ENCODE measurements around the gene PRR35.
A peak's percentile ranks its signal among the peaks of the same experiment; 100 is the strongest.

The PRR35 gene

DNA sequence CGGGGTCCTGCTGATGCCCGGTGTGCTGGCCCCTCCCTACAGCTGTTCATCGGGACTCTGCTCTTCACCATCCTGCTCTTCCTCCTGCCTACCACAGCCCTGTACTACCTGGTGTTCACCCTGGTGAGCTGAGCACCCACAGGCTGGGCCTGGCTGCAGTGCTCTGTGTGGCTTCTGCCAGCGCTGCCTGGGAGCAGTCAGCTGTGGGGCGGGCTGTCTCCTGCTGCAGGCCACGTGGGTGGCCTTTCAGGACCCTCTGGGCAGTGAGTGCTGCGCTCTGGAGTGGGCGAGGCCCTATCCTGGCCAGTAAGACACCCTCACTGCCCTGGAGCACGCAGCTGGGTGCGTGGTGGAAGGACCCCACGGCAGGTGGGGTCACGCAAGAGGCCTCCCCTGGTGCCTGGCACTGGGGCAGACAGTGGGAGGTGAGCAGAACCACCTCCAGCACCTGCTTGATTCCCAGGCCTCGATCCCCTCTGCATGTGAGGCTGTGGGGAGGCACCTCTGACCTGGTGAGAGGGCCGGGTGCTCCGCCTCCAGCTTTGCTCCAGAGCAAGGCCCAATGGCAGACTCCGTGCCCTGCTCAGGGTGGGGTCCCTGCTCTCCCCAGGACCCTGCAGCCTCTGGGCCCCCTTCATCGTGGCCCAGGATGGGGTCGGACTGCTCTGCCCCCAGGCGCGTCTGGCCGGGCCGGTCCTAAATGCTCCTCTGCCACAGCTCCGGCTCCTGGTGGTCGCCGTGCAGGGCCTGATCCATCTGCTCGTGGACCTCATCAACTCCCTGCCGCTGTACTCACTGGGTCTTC lies 20.1 kb downstream of the PRR35 start:
- no peak for DNase-seq (ENCODE audit: low spot score)

DNA sequence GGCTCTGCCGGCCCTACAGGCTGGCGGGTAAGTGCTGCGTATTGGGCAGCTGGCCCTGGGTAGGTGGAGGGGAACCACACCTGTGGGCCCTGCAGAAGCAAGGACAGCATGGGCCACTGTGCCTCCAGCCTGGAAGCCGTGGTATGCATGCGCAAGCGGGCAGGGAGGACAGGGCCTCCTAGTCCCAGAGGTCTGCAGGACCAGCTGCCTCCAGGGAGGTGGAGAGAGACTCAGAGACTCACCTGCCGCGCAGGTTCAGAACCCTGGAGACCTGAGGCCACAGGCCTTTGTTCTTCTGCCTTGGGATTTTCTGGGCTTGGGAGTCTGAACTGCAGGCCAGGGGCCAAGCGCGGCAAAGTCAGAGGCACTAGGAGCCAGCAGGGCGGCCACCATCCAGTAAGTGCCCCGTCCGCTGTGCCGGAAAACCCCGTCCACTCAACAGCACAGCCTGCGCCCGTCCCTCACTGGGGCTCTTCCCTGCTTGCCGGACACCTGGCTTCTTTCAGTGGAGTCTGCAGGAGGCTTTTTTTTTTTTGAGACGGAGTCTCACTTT lies 20.8 kb downstream of the PRR35 start:
- no peak for DNase-seq (ENCODE audit: low spot score)

DNA sequence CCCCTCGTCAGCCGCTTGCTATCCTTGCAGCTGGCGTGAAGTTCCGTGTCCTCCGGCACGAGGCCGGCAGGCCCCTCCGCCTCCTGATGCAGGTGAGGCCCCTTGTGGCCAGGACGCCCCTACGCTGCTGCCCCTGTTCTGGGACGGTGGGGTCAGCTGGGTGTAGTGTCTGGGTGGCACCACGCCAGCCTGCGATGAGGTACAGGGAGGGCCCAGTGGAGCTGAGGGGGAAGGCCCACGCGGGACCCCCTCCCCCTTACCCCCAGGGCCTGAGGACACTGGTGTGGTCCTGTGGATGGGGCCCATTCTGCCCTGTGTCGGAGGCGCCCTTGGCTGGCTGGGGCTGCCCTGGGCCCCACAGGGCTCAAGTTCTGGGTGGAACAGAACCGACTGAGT lies 22.0 kb downstream of the PRR35 start:
- no peak for DNase-seq (ENCODE audit: low spot score)

DNA sequence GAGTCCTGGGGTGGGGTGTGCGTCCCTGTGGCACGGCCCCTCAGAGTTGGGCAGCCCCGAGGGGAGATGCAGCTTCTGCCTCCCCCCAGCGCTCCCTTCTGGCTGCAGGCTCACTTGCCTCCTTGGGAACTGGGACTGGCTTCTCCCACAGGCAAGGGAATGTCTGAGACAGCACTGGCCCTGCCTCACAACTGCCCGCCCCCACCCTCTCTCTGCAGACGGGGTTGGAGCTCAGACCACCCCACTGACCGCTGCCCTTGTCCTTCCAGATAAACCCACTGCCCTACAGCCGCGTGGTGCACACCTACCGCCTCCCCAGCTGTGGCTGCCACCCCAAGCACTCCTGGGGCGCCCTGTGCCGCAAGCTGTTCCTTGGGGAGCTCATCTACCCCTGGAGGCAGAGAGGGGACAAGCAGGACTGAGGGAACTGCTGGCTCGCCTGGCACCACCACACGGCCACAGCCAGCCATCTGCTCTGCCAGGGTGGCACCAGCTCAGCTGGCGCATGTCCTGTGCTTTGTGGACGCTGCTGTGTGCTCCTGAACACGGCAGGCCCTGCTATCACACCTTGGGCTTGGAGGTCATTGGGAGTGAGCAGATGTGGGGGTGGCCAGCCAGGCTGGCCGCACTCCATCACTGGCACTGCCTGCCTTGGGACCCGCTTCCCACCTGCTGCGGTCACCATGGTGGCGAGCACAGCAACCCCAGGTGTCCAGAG lies 22.6 kb downstream of the PRR35 start:
- DNase-seq (ENCODE audit: low spot score) = no peak

DNA sequence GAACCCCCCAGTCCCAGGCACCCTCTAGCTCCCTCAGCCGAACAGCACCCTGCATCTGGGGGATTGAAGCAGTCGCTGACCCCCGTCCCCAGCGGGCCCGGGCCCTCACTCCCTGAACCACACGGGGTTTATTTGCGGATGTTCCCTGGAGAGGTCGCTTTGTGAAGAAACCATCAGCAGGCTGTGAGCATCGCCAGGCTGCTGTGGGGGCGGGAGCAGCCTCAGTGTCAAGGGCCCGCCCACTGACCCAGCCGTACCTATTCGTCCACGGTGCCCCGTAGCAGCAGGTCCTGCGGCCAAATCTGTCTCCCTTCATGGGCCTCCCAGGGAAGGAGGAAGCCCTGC lies 23.2 kb downstream of the PRR35 start:
- DNase-seq (ENCODE audit: low spot score) = no peak

DNA sequence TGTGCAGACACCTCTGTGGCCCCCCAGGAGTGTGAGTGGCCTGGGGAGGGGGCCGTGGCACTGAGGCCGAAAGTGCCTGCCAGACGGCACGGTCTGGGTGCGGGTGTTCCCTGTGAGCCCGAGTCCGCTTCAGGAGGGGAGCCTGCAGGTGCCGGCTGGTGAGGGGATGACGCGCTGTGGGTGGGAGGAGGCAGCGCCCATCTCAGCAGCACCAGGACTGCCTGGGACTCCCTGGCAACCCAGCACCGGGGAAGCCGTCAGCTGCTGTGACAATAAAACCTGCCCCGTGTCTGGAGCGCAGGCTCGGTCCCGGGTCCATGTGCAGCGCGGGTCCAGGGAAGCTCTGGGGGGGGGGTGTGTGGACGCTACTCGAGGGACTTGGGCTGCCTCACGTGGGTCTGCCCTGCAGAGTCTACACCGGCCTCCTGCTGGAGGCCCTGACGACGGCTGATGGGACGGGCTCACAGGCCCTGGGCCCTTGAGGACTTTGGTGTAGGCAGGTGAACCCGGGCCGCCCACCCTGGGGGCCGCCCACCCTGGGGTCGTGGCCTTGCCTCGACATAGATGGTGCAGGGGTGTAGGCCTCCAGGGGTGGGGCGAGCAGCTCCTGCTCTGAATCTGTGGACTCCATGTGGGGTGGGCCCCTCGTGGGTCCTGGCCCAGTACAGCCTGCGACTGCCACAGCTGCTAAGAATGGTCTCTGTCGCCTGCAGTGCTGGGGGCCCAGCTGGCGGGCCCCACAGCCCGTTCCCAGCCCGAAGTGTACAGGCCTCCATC lies 23.8 kb downstream of the PRR35 start:
- no peak for DNase-seq (ENCODE audit: low spot score)

DNA sequence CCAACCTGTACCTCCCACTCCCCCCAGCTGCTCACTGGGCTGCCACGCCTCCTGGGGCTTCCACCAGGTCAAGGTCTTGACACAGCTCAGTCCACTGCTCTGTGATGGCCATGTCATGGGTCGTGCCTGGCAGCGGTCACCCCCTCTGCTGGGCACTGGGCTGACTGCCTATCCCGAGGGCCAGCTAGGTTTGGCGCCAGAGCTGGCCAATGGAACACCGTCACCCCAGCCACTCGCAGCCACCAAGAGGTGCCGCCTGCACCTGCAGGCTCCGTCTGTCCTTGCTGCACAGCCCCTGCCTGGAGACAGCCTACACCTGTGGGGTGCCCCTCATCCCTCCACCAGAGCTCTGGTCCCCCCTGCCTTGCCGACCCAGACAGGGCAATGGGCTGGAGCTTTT lies 25.2 kb downstream of the PRR35 start:
- DNase-seq (ENCODE audit: low spot score) = no peak

DNA sequence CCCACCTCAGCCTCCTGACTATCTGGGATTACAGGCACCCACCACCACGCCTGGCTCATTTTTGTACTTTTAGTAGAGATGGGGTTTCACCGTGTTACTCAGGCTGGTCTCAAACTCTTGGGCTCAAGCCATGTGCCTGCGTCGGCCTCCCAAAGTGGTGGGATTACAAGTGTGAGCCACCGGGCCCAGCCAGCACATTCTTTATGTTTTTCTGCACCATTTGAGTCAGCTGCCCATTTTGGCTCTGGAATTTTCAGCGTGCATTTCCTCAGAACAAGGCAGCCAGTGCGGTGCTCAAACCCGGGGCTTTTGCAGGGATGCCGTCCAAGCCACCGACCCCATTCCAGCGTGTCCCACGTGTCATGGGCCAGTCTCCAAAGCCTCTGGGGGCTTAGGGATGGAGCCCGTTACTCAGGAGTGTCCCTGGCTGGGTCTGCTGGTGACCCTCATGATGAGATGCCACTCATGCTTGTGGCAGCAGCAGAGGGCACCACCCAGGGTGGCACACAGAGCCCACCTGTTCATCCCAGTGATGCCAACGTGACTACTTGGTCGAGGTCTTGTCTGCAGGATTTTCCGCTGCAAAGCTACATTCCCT lies 26.0 kb downstream of the PRR35 start:
- DNase-seq (ENCODE audit: low spot score) = no peak

DNA sequence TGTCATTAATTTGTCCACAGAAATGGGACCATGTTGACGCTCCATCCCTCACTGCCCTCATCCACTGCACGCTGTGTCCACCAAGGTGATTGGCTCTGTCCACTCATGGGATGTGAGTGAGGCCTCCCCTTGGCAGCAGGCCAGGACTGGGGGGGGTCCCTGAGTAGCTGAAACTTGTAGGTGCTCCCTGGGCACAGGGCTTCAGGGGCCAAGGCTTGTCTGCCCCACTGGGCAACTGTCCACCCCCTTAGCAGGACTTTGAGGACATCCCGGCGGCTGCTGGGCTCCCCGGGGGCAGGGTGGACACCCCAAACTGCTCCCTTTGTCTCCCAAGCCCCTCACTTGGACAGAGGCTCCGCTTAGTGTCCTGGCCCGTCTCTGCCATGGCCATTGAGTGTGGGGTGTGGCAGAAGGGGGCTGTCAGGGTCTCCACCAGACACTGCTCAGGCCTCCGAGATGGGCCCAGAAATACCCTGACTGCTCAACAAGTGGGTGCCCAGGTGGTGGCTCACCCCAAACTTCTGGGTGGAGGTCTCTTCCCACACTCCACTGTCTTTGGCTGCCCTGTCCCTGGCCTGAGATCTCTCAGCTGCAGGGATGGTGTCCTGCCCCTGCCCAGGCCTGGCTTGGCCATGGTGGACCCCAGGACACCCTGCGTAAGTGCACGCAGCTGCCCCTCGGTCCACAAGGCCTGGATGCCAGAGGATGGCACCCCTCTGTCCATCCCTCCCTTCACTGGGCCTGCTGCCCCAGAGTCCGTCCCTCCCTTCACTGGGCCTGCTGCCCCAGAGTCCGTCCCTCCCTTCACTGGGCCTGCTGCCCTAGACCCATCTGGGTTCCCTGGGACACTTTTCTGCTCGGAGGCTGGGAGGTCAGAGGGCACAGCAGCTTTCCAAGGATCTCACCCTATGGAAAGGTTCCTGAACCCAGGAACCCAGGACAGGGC lies 26.7 kb downstream of the PRR35 start:
- DNase-seq (ENCODE audit: low spot score) = no peak

DNA sequence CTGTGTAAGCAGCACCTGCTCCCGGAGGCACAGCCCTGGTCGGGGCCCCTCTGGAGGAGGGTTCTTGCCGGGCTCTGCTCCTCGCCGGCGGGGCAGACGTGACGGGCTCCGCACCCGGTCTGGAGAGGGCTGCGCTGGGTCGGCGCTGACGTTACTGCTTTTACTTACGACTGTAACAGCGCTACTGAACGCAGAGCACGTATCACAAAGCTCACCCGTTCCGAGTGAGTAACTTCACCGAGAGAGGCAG lies 28.4 kb downstream of the PRR35 start:
- DNase-seq (ENCODE audit: low spot score) = no peak

DNA sequence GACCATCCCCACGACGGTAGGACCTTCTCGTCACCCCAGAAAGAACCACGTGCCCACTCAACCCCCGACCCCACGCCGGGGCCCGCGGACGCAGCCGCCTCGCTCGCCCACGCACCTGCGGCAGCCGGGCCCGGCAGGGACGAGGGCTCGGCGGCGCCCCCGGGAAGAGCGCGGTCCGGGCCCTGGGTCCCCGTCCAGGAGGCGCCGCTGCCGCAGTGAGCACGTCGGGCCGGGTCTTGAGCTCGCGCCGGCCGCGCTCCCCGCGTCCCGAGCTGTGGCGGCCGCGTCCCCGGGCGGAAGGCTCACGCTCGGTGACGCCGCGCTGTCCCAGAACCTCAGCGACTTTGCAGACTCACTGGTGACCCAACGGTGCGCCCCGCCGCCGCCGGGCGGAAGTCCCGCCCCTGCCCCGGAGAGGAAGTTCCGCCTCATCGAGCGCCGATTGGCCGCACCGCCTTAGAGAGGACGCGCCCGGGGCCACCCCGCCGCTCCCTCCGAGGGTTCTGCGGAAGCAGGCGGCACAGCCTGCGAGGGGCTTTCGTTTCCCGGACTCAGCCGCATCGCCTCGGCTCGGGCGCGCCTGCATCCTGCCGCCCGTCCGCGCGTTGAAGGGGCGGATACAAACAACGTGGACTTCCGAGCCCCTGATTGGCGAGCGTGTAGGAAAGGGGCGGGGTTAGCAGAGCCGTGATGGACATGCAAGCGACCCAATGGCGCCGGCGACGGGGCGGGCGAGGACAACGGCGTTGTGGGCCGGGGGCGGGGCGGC lies 28.9 kb downstream of the PRR35 start:
- peak; percentile 98 for DNase-seq (ENCODE audit: low spot score)

DNA sequence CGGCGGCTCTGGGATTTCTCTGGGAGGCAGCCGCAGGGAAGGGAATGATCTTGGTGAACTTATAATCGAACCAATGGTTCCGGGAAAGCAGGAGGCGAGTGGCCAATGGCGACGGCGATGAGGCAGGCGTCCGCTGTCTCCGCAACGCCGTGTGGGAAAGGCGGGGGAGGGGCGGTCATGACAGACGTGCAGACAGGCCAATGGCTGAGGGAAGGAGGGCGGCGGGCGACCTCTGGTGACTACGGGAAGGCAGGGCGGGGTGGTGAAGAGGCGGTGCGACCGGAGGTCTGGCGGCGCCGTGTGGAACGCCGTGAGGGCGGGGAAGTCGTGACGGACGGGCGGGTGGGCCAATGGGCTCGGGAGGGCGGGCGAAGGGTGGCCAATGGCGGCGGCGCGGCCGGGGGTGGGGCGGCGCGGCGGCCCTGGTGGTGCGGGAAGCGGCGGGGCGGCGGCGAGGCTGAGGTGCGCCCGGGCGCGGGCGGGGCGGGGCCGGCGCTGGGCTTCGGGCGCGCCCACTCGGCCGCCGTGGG lies 29.5 kb downstream of the PRR35 start, which contains the start of gene RAB40C:
Gene RAB40C (plus strand): TSS at position 409 of the 530 bp plus-strand sequence. CDS start 226 bp downstream, outside the sequence.
- peak; percentile 100 for DNase-seq (ENCODE audit: low spot score)

DNA sequence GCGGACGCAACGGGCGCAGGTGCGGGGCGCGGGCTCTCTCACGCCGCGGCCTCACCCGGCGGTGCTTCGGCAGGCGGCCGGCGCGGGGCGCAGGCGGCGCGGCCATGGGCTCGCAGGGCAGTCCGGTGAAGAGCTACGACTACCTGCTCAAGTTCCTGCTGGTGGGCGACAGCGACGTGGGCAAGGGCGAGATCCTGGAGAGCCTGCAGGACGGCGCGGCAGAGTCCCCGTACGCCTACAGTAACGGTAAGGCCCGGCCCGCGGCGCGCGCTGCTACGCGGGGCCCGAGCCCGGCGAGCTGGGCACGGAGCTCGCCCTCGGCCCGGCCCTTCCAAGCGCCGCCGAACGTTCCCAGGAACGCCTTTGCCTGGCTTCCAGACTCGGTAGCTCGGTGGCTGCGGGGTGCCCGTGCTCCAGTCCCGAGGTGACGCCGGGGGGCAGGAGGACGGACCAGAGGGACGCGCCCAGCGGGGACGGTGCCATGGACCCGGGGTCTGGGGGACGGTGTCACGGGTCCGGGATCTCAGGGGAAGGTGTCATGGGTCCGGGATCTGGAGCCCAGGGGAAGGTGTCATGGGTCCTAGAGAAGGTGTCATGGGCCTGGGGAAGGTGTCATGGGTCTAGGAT lies 30.1 kb downstream of the PRR35 start:
- DNase-seq (ENCODE audit: low spot score) = no peak

DNA sequence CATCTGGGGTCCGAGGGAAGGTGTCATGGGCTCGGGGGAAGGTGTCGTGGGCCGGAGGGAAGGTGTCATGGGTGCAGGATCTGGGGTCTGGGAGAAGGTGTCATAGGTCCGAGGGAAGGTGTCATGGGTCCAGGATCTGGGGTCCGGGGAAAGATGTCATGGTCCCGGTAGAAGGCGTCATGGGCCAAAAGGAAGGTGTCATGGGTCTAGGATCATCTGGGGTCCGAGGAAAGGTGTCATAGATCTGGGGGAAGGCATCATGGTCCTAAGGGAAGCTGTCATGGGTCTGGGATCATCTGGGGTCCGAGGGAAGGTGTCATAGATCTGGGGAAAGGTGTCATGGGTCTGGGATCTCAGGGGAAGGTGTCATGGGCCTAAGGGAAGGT lies 30.6 kb downstream of the PRR35 start:
- DNase-seq (ENCODE audit: low spot score) = no peak

DNA sequence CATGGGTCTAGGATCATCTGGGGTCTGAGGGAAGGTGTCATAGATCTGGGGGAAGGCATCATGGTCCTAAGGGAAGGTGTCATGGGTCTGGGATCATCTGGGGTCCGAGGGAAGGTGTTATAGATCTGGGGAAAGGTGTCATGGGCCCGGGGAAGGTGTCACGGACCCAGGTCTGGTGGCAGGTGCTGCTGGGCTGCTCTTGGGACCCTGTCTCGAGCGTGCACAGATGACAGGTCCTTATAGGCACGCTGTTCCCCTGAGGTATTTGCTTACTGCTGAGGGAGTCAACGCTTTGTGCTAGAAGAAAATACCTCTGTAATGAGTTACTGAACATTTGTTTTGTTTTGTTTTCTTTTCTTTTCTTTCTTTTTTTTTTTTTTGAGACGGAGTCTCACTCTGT lies 31.0 kb downstream of the PRR35 start:
- no peak for DNase-seq (ENCODE audit: low spot score)

DNA sequence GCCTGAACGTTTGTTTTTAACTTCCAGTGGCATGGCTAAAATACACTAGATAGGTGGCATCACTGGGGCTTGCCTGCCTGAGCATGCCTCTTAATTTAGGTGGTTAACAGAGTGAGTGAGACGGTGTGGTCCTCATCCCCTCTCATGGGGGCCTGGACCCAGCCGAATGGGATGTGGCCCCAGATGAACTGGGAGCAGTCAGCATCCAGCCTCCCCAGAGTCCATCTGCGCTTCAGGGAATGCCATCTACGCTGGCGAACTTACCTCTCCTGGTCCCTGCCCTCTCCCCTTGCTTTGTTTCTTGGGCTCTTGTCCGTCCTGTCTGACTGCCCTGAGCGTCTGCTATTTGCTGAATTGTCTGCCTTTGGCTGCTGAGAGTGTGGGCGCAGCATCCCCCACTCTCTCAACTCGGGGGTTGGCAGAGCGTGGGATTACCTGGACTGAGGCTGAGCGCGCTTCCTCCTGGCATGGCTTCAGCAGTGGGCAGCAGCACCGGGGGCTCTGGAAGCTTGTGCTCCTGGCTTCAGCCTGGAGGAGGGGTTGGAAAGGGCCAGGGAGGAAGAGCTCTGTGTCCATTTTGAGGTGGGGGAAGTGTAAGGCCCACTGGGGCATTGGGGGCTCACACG lies 31.8 kb downstream of the PRR35 start:
- no peak for DNase-seq (ENCODE audit: low spot score)

DNA sequence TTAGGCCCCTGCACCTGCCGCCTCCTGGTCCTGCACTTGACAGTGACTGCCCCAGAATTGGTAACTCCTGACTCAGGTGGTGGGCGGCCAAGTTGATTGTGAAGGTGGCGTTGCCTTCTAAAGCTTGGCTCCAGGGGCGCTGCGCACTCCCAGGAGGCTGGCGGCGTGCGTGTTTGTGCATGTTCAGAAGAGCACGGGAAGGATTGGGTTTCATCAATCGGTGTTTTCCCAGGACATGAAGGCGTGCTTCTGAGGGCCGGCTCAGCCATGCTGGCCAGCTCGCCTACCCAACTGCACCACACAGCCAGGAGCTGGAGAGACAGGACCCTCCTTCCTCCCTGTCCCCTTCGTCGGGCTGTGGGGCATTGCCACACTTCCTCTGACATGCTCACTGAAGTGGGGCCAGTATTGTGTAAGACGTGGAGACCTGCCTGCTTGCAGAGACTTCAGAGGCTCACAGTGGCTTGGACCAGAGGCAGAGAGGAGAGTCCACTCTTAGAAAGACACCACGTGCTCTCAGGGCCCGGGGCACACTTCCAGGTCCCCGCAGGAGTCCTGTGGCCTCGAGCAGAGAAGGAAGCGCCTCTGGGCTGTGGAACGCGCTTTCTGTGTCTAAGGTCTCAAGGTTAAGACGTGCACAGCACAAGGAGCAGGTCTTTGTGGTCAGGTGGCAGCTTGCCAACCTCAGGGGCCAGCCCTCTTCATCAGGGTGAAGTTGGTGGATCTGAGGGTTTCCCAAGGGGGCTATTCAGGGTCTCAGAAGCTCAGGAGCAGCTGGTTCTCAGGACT lies 32.5 kb downstream of the PRR35 start:
- peak; percentile 77 for DNase-seq (ENCODE audit: low spot score)

DNA sequence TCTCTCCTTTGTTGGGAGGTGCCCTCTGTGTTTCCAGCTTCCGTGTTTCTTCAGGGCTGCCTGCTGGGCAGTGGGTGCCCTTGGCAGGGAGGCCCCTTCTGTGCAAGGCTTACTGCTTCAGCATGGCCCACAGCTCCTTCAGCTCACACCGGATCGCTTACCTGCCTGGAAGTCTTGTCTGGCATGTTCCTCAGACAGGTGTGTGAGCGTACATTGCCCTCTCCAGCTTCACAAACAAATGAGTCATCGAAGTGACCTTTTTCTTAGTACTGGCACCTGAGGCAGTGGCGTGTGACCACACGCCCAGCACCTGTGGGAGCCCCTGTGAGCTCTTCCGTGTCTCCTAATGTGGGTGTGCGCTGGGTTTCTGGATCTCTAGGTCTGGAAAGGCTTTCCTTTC lies 33.2 kb downstream of the PRR35 start:
- no peak for DNase-seq (ENCODE audit: low spot score)

DNA sequence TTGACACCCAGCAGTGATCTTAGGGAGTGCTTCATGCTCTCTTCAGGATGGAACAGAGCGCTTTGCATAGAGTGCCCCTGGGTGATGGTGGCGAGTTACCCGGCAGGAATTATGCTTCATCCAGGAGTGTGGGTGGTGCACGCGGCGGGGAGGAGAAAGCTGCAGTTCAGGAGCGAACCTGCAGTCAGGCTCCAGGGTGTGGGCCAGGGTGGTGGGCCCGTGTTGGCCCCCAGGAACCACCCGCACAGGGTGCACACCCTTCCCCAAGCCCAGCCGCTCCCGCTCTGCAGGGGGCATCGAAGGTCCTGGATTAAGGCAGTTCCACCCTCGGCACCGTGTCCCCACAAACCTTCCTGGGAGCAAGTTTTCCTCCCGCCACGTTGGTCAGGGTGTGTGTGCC lies 33.6 kb downstream of the PRR35 start:
- DNase-seq (ENCODE audit: low spot score) = no peak
